T-helper 2 cell treated with Interferon-gamma antibody and Interleukin-4, amounts not matched to agents 5 μg/mL and 100 μg/mL, for 36 hours (primary cell): ENCODE data around the gene PBX3.

Experiments
- DNase-seq: peaks from one replicate; pipeline ENCODE4 v3.0.0; 2021; ENCODE audit warnings: low spot score
- H3K27ac Mint-ChIP-seq: one replicate; pipeline ENCODE4 v1.8.0; 2021; ENCODE audit warnings: mild to moderate bottlenecking, mixed read lengths
- H3K27me3 Mint-ChIP-seq: one replicate; pipeline ENCODE4 v1.8.0; 2021; ENCODE audit warnings: low read depth, mixed read lengths
- H3K36me3 Mint-ChIP-seq: one replicate; pipeline ENCODE4 v1.8.0; 2021; ENCODE audit warnings: low read depth, mixed read lengths
- H3K4me1 Mint-ChIP-seq: one replicate; pipeline ENCODE4 v1.8.0; 2021; ENCODE audit warnings: low read depth, mixed read lengths
- H3K4me3 Mint-ChIP-seq: one replicate; pipeline ENCODE4 v1.8.0; 2022; ENCODE audit warnings: mild to moderate bottlenecking, moderate library complexity, mixed read lengths
- H3K9me3 Mint-ChIP-seq: one replicate; pipeline ENCODE4 v1.8.0; 2021; ENCODE audit warnings: mixed read lengths

PBX3 gene

GRCh38 chr9:126001581-126002225, 254.5 kb downstream of the PBX3 start:
- H3K27ac Mint-ChIP-seq = no peak overlapping the region
- DNase-seq = no peak
- peaks cover 3% of the 10 kb centered on the region for H3K27me3 Mint-ChIP-seq
- H3K4me1 Mint-ChIP-seq = no peaks in the 10 kb centered on the region
- H3K36me3 Mint-ChIP-seq = no peaks in the 10 kb centered on the region
- no peak overlapping the region for H3K4me3 Mint-ChIP-seq
- H3K9me3 Mint-ChIP-seq = no peaks in the 10 kb centered on the region

GRCh38 chr9:126002476-126003350, 255.5 kb downstream of the PBX3 start:
- H3K27ac Mint-ChIP-seq = no peak overlapping the region
- no peaks in the 10 kb centered on the region for H3K27me3 Mint-ChIP-seq
- DNase-seq = no peak
- no peaks in the 10 kb centered on the region for H3K4me1 Mint-ChIP-seq
- peaks cover 9% of the 10 kb centered on the region for H3K9me3 Mint-ChIP-seq
- no peaks in the 10 kb centered on the region for H3K36me3 Mint-ChIP-seq
- no peak overlapping the region for H3K4me3 Mint-ChIP-seq

- Mint-ChIP-seq H3K36me3 (no peaks in the 10 kb centered on the region), H3K4me1 (no peaks in the 10 kb centered on the region), H3K27ac (no peak overlapping the region)
These were observed 261.9 kb downstream of the PBX3 start for GRCh38 chr9:126009047-126009446.

GRCh38 chr9:126014726-126015125, 267.6 kb downstream of the PBX3 start:
- Mint-ChIP-seq H3K27me3 (no peaks in the 10 kb centered on the region), H3K27ac (no peak overlapping the region), H3K9me3 (peaks cover 4% of the 10 kb centered on the region), H3K4me1 (no peaks in the 10 kb centered on the region), H3K36me3 (no peaks in the 10 kb centered on the region), H3K4me3 (no peak overlapping the region)
- no peak for DNase-seq

More at GRCh38 chr9:126009047-126009446, 261.9 kb downstream of the PBX3 start:
- Mint-ChIP-seq H3K27me3 (no peaks in the 10 kb centered on the region), H3K9me3 (peaks cover 30% of the 10 kb centered on the region), H3K4me3 (no peak overlapping the region)
- no peak for DNase-seq

- DNase-seq = no peak
- Mint-ChIP-seq H3K4me1 (no peaks in the 10 kb centered on the region), H3K4me3 (no peak overlapping the region), H3K9me3 (no peaks in the 10 kb centered on the region), H3K27me3 (no peaks in the 10 kb centered on the region), H3K27ac (no peak overlapping the region), H3K36me3 (no peaks in the 10 kb centered on the region)
These were observed 268.3 kb downstream of the PBX3 start for GRCh38 chr9:126015424-126015823.

GRCh38 chr9:126016579-126017290, 269.6 kb downstream of the PBX3 start:
- no peak overlapping the region for H3K27ac Mint-ChIP-seq
- H3K9me3 Mint-ChIP-seq = no peaks in the 10 kb centered on the region
- no peaks in the 10 kb centered on the region for H3K36me3 Mint-ChIP-seq
- H3K4me1 Mint-ChIP-seq = no peaks in the 10 kb centered on the region
- H3K4me3 Mint-ChIP-seq = no peak overlapping the region
- DNase-seq = no peak
- no peaks in the 10 kb centered on the region for H3K27me3 Mint-ChIP-seq
